NCI-H1417 treated with DMSO at 0.1 percent for 48 hours (cell line): Measurements from ENCODE around the gene KIF2A.

ENCODE experiments used
- DNase-seq: peaks from one replicate; lab custom pipeline; 2025; lab: John Stamatoyannopoulos, UW

The KIF2A gene

GRCh38 chr5:62328772-62329491 is 22.9 kb downstream of the KIF2A start:
- DNase-seq, result no peak

GRCh38 chr5:62330302-62330701 is 24.3 kb downstream of the KIF2A start:
- DNase-seq, result no peak

GRCh38 chr5:62331921-62332320 is 25.9 kb downstream of the KIF2A start:
- DNase-seq, result no peak

GRCh38 chr5:62333250-62333794 is 27.3 kb downstream of the KIF2A start:
- DNase-seq, result no peak

GRCh38 chr5:62334082-62334481 is 28.1 kb downstream of the KIF2A start:
- DNase-seq, result no peak

- no peak for DNase-seq
These were observed 34.4 kb downstream of the KIF2A start for GRCh38 chr5:62340392-62340791.

- DNase-seq, result no peak
These were observed 35.0 kb downstream of the KIF2A start for GRCh38 chr5:62340979-62341378.

GRCh38 chr5:62341783-62342475 is 35.9 kb downstream of the KIF2A start:
- no peak for DNase-seq

- DNase-seq, result no peak
These were observed 36.5 kb downstream of the KIF2A start for GRCh38 chr5:62342476-62342837.

- no peak for DNase-seq
These were observed 37.4 kb downstream of the KIF2A start for GRCh38 chr5:62343428-62343827.

GRCh38 chr5:62346748-62347147 is 40.7 kb downstream of the KIF2A start:
- no peak for DNase-seq

- no peak for DNase-seq
These were observed 41.9 kb downstream of the KIF2A start for GRCh38 chr5:62347928-62348327.

GRCh38 chr5:62348723-62349481 is 42.9 kb downstream of the KIF2A start:
- no peak for DNase-seq

GRCh38 chr5:62354028-62354874 is 48.2 kb downstream of the KIF2A start:
- DNase-seq, result peak; percentile 13

GRCh38 chr5:62362701-62363100 is 56.7 kb downstream of the KIF2A start:
- DNase-seq, result no peak

- DNase-seq, result no peak
These were observed 63.0 kb downstream of the KIF2A start for GRCh38 chr5:62369039-62369438.

GRCh38 chr5:62371409-62371808 is 65.4 kb downstream of the KIF2A start:
- no peak for DNase-seq

GRCh38 chr5:62372600-62372999 is 66.6 kb downstream of the KIF2A start:
- DNase-seq, result no peak

- DNase-seq, result no peak
These were observed 67.4 kb downstream of the KIF2A start for GRCh38 chr5:62373382-62373781.

GRCh38 chr5:62374090-62374489 is 68.1 kb downstream of the KIF2A start:
- no peak for DNase-seq

- no peak for DNase-seq
These were observed 69.6 kb downstream of the KIF2A start for GRCh38 chr5:62375627-62376026.

- no peak for DNase-seq
These were observed 70.1 kb downstream of the KIF2A start for GRCh38 chr5:62376064-62376463.
